Measurements from ENCODE around the gene ADTRP. TPM values are rescaled to one million over a fixed set of nuclear protein-coding genes. Genes with fewer than 3 reads are reported as not detected.

Gene ADTRP
- total RNA-seq, 2 experiments from 2014 or later = 5.5 to 6.0 TPM

DNA sequence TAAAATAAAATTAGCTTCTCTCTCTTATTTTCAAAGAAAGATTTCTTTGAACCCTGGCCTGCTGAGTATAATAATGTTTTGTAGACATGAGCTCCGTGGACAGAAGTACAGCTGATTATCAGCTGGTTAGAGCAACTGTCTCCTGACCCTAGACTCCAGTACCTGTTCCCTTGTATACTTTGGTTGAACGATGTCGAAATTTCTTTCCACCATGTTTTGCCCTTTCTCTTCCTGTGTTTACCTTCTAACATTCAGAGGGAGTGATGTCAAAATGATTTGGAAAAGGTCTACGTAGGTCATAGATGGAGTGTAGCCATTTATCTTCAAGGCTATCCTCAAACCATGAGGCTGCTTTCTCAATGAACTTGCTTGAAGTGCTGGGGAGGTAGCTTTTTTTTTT, 16.8 kb upstream of the ADTRP start:
- POLR2A ChIA-PET = no interaction called here
- peaks cover 7% of the 10 kb centered on the region for H3K27me3 Mint-ChIP-seq
- no peak for DNase-seq
- H3K27ac Mint-ChIP-seq = no peak overlapping the region
- no peaks in the 10 kb centered on the region for H3K9me3 Mint-ChIP-seq
- no peaks in the 10 kb centered on the region for H3K36me3 Mint-ChIP-seq (ENCODE audit: low read depth)
- no peaks in the 10 kb centered on the region for H3K4me1 Mint-ChIP-seq
- no peak overlapping the region for H3K4me3 Mint-ChIP-seq
- CTCF ChIA-PET = no interaction called here

DNA sequence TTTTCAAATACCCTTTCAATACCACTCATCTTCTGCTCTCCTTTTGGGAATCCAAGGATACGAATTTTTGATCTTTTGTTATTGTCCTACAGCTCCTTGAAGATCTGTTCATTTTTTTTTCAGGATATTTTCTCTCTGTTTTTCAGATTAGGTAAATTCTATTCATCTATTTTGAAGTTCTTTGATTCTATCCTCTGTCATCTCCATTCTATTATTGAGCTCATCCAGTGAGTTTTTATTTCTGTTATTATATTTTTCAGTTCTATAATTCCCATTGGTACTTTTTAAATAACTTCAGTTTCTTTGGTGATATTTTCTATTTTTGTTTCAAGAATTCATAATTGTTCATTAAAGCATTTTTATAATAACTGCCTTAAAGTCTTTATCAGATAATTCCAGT, 14.7 kb upstream of the ADTRP start:
- CTCF ChIA-PET = no interaction called here
- Mint-ChIP-seq H3K9me3 (no peaks in the 10 kb centered on the region), H3K36me3 (ENCODE audit: low read depth) (no peaks in the 10 kb centered on the region), H3K4me1 (no peaks in the 10 kb centered on the region), H3K4me3 (no peak overlapping the region), H3K27me3 (peaks cover 6% of the 10 kb centered on the region), H3K27ac (no peak overlapping the region)
- POLR2A ChIA-PET = no interaction called here
- no peak for DNase-seq

- POLR2A ChIA-PET = no interaction called here
- no peak overlapping the region for H3K4me3 Mint-ChIP-seq
These were observed 12.9 kb upstream of the ADTRP start for GRCh38 chr6:11791354-11792107.

GRCh38 chr6:11789744-11790143, 11.1 kb upstream of the ADTRP start:
- H3K4me3 Mint-ChIP-seq = no peak overlapping the region
- CTCF ChIA-PET = no interaction called here
- DNase-seq = no peak
- H3K27me3 Mint-ChIP-seq = peaks cover 4% of the 10 kb centered on the region
- no peaks in the 10 kb centered on the region for H3K9me3 Mint-ChIP-seq
- no peak overlapping the region for H3K27ac Mint-ChIP-seq
- H3K36me3 Mint-ChIP-seq (ENCODE audit: low read depth) = no peaks in the 10 kb centered on the region
- no peaks in the 10 kb centered on the region for H3K4me1 Mint-ChIP-seq
- POLR2A ChIA-PET = no interaction called here

More at GRCh38 chr6:11791354-11792107, 12.9 kb upstream of the ADTRP start:
- H3K4me1 Mint-ChIP-seq = no peaks in the 10 kb centered on the region
- H3K9me3 Mint-ChIP-seq = no peaks in the 10 kb centered on the region
- H3K27ac Mint-ChIP-seq = no peak overlapping the region
- no peaks in the 10 kb centered on the region for H3K36me3 Mint-ChIP-seq (ENCODE audit: low read depth)
- peaks cover 4% of the 10 kb centered on the region for H3K27me3 Mint-ChIP-seq
- CTCF ChIA-PET = no interaction called here
- DNase-seq = no peak

DNA sequence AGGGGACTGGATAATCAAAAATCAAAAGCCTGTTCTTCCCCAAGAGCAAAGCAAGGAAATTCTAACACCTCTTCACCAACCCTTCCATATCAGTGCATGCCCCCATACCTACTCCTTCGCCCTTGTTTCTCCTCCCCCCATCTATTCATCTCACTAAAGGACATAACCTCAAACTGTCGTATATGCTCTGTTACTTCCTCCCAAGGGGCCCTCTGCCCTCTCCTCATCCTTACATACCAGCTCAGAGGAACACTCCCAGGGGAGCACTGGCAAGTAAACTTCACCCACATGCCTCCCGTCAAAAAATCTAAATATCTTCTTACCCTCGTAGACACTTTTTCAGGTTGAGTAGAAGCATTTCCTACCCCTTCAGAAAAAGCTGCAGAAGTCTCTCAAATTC, 9.4 kb upstream of the ADTRP start:
- Mint-ChIP-seq H3K27ac (no peak overlapping the region), H3K27me3 (peaks cover 12% of the 10 kb centered on the region), H3K4me3 (no peak overlapping the region), H3K9me3 (no peaks in the 10 kb centered on the region), H3K4me1 (no peaks in the 10 kb centered on the region), H3K36me3 (ENCODE audit: low read depth) (peaks cover 3% of the 10 kb centered on the region)
- DNase-seq = no peak
- ChIA-PET POLR2A (no interaction called here), CTCF (no interaction called here)

DNA sequence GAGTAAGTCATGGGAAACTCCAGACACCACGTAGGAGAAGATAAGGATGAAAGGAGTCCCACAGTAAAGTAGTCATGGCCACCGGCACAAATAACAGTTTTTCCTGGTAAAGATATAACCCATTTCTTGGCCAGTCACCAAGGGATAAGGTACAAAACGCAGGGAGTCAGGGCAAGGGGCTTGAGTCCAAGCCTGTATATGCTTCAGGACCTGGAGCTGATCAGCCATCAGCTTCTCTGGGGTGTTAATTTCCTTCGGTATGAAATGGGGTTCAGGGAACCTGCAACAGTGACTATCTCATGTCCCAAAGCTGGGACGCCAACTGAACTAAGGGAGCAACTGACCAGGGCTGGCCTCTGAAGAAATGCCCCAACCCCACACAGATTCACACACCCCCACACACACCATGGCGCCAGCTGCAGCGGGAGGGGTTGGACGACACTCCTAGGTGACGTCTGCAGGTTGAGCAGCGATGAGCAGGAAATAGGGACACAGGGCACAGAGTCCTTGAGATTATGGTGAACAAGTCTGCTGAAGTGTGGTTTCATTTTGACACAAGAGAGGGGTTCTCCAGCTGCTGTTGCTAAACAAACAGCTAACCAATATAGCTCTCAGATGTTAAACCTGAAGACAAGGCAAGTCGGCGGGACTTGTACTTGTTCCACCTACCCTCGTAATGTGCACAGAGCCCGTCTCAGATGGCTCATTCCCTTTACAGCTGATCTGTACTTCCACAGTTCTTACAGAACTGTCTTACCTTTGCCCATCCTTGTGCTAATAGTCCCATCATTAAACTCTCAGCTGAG, 7.4 kb upstream of the ADTRP start:
- Mint-ChIP-seq H3K27ac (peak overlapping the region; percentile 58), H3K4me3 (no peak overlapping the region), H3K9me3 (no peaks in the 10 kb centered on the region), H3K4me1 (no peaks in the 10 kb centered on the region), H3K27me3 (peaks cover 10% of the 10 kb centered on the region), H3K36me3 (ENCODE audit: low read depth) (peaks cover 4% of the 10 kb centered on the region)
- DNase-seq = peak; percentile 62
- POLR2A ChIA-PET = interaction anchor here (0.6 to 2.2 kb wide), 6 partner anchors 12 to 227 kb away, joined by 3 to 6 read pairs (median 4); partner anchors contain the start of gene HIVEP1
- CTCF ChIA-PET = interaction anchor here (0.7 to 1.7 kb wide), 4 partner anchors 14 to 504 kb away, joined by 3 to 8 read pairs (median 4); partner anchors contain the start of gene EDN1

DNA sequence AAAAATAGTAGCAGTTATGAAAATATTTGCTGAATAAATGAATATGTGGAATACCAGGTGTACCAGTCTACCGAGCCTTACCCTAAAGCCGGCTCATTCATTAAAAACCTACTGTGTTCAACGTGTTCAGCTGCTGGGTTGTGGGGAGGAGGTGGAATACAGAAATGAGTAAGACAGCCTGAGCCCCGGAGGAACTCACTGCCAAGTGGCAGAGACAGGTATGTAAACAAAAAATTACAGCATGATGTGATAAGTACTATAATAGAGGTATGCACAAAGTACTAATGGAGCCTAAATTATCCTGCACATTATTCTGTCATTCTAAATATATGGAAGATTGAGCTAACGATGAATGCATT, 6.8 kb upstream of the ADTRP start:
- CTCF ChIA-PET = interaction anchor here (0.7 to 1.7 kb wide), 4 partner anchors 14 to 505 kb away, joined by 3 to 8 read pairs (median 4); partner anchors contain the start of gene EDN1
- Mint-ChIP-seq H3K36me3 (ENCODE audit: low read depth) (peaks cover 4% of the 10 kb centered on the region), H3K27me3 (peaks cover 10% of the 10 kb centered on the region), H3K4me3 (no peak overlapping the region), H3K4me1 (no peaks in the 10 kb centered on the region), H3K9me3 (no peaks in the 10 kb centered on the region), H3K27ac (peak overlapping the region; percentile 58)
- DNase-seq = peak; percentile 59
- POLR2A ChIA-PET = interaction anchor here (0.6 to 2.2 kb wide), 6 partner anchors 12 to 227 kb away, joined by 3 to 6 read pairs (median 4); partner anchors contain the start of gene HIVEP1

DNA sequence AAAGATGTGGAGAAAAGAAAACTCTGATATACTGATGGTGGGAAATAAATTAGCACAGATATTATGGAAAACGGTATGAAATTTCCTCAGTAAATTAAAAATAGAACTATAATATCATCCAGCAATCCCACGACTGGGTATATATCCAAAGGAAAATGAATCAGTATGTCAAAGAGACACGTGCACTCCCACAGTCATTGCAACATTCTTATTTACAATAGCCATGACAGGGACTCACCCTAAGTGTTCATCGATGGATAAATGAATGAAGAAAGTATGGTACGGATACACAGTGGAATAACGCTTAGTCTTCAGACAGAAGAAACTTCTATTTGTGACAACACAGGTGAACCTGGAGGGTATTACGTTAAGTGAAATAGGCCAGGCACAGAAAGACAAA, 5.7 kb upstream of the ADTRP start:
- no peak for DNase-seq
- ChIA-PET CTCF (no interaction called here), POLR2A (no interaction called here)
- H3K27ac Mint-ChIP-seq = no peak overlapping the region
- no peak overlapping the region for H3K4me3 Mint-ChIP-seq
- H3K4me1 Mint-ChIP-seq = no peaks in the 10 kb centered on the region
- peaks cover 10% of the 10 kb centered on the region for H3K27me3 Mint-ChIP-seq
- no peaks in the 10 kb centered on the region for H3K9me3 Mint-ChIP-seq
- H3K36me3 Mint-ChIP-seq (ENCODE audit: low read depth) = peaks cover 4% of the 10 kb centered on the region

GRCh38 chr6:11783524-11784064, 5.0 kb upstream of the ADTRP start:
- peaks cover 10% of the 10 kb centered on the region for H3K27me3 Mint-ChIP-seq
- H3K4me3 Mint-ChIP-seq = no peak overlapping the region
- H3K27ac Mint-ChIP-seq = no peak overlapping the region
- DNase-seq = no peak
- H3K36me3 Mint-ChIP-seq (ENCODE audit: low read depth) = peaks cover 4% of the 10 kb centered on the region
- POLR2A ChIA-PET = interaction anchor here (1.0 kb wide), 1 partner anchor 20 kb away, joined by 3 read pairs; no protein-coding TSS in a partner anchor
- no peaks in the 10 kb centered on the region for H3K9me3 Mint-ChIP-seq
- CTCF ChIA-PET = no interaction called here
- no peaks in the 10 kb centered on the region for H3K4me1 Mint-ChIP-seq

DNA sequence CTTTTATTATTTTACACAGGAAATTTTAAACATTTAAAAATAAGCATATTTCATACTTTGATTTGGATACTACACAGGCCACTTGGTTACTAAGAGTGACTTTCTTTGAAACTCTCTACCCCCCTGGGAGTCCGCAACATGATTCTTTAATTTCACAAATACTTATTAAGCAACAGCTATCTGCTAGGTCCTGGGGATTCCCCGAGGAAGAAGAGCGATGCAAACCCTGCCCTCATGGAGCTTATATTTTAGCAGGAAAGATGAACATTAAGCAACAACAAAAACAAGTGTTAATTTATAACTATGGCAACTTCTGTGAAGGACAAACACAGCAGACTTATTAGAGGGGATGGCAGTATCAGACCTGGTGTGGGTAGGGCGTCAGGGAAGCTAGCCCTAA, 3.9 kb upstream of the ADTRP start:
- CTCF ChIA-PET = no interaction called here
- peaks cover 10% of the 10 kb centered on the region for H3K27me3 Mint-ChIP-seq
- DNase-seq = no peak
- H3K9me3 Mint-ChIP-seq = no peaks in the 10 kb centered on the region
- H3K36me3 Mint-ChIP-seq (ENCODE audit: low read depth) = peaks cover 4% of the 10 kb centered on the region
- POLR2A ChIA-PET = no interaction called here
- no peak overlapping the region for H3K27ac Mint-ChIP-seq
- no peaks in the 10 kb centered on the region for H3K4me1 Mint-ChIP-seq
- no peak overlapping the region for H3K4me3 Mint-ChIP-seq

DNA sequence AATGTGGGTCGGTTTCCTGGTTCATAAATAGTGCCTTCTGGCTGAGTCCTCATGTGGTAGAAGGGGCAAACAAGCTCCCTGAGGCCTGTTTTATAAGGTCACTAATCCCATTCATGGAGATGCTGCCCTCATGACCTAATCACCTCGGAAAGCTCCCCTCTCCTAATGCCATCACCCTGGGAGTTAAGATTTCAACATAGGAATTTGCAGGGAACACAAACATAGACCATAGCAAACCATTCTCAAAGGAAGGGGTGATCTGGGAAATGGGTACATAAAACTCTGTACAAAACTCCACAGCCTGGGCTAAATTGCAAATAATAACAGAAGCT, 1.5 kb upstream of the ADTRP start:
- CTCF ChIA-PET = no interaction called here
- DNase-seq = no peak
- Mint-ChIP-seq H3K36me3 (ENCODE audit: low read depth) (peaks cover 4% of the 10 kb centered on the region), H3K4me1 (no peaks in the 10 kb centered on the region), H3K4me3 (no peak overlapping the region), H3K27ac (no peak overlapping the region), H3K27me3 (peaks cover 10% of the 10 kb centered on the region), H3K9me3 (no peaks in the 10 kb centered on the region)
- POLR2A ChIA-PET = no interaction called here

DNA sequence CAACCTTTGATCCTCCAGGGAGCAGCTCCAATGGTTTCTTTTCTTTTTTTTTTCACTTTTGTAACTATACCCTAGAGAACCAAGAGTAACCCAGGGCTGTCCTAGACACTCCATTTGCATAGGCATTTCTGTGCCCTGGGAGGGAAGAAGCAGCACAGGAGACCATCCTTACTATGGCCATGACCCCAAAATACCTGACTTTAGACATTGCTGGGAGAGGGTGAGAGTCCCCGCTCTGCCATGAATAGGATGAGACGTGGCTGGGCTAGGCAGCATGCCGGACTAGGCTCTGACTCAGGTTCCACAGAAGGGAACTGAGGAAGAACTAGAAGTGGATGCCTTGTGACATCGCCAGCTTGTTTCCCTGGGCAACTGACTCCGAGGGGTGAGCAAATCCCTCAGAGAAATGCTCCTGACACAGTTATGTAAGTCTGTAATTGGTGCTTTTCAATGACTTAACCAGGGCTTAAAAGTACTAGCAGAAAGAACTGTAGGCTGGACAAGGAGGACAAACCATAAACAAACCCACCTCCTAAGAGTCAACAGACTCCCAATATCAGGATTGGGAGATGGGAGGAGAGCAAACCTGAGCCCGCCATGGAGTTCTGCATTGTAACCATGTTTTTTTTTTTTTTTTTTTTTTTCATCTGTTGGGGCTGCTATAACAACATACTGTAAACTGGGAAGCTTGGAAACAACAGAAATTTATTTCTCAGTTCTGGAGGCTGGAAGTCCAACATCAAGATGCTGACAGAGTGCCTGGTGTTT, 910 bp upstream of the ADTRP start:
- ChIA-PET POLR2A (no interaction called here), CTCF (no interaction called here)
- Mint-ChIP-seq H3K36me3 (ENCODE audit: low read depth) (peaks cover 4% of the 10 kb centered on the region), H3K27ac (no peak overlapping the region), H3K27me3 (peaks cover 10% of the 10 kb centered on the region), H3K4me1 (no peaks in the 10 kb centered on the region), H3K4me3 (no peak overlapping the region), H3K9me3 (no peaks in the 10 kb centered on the region)
- no peak for DNase-seq

- H3K4me1 Mint-ChIP-seq = no peaks in the 10 kb centered on the region
- H3K27ac Mint-ChIP-seq = no peak overlapping the region
- ChIA-PET CTCF (no interaction called here), POLR2A (no interaction called here)
- H3K9me3 Mint-ChIP-seq = no peaks in the 10 kb centered on the region
- H3K36me3 Mint-ChIP-seq (ENCODE audit: low read depth) = peaks cover 1% of the 10 kb centered on the region
- no peak overlapping the region for H3K4me3 Mint-ChIP-seq
- no peak for DNase-seq
- peaks cover 2% of the 10 kb centered on the region for H3K27me3 Mint-ChIP-seq
These were observed 567 bp downstream of the ADTRP start for GRCh38 chr6:11778036-11778435.

Data from activated CD4-positive, alpha-beta memory T cell treated with anti-CD3 and anti-CD28 coated beads, Interleukin-2, amount 10 ng/mL, durations not matched to agents 7 days and 5 days (primary cell).